Measurements from ENCODE around the gene NACAD.

Gene NACAD

GRCh38 chr7:45112648-45113047, 23.9 kb upstream of the NACAD start:
- no peak for DNase-seq

GRCh38 chr7:45111298-45112223, 22.8 kb upstream of the NACAD start, which contains the start of gene TBRG4:
TSS of gene TBRG4 (minus strand) at chr7:45111697. CDS start at chr7:45109237, 2,460 bp downstream.
- DNase-seq: peak; percentile 91

- DNase-seq: no peak
Observed at GRCh38 chr7:45108863-45109262, 20.1 kb upstream of the NACAD start.

- no peak for DNase-seq
Observed at GRCh38 chr7:45107356-45107755, 18.6 kb upstream of the NACAD start.

GRCh38 chr7:45106820-45107219, 18.1 kb upstream of the NACAD start:
- DNase-seq: no peak

GRCh38 chr7:45105588-45106188, 16.9 kb upstream of the NACAD start:
- DNase-seq: no peak

GRCh38 chr7:45104844-45105587, 16.2 kb upstream of the NACAD start:
- DNase-seq: no peak

- DNase-seq: no peak
Observed at GRCh38 chr7:45103958-45104843, 15.4 kb upstream of the NACAD start.

GRCh38 chr7:45102785-45103712, 14.3 kb upstream of the NACAD start:
- DNase-seq: no peak

- no peak for DNase-seq
Observed at GRCh38 chr7:45101748-45102147, 13.0 kb upstream of the NACAD start.

GRCh38 chr7:45100761-45101480, 12.2 kb upstream of the NACAD start:
- no peak for DNase-seq

GRCh38 chr7:45099891-45100760, 11.4 kb upstream of the NACAD start:
- no peak for DNase-seq

GRCh38 chr7:45098983-45099839, 10.4 kb upstream of the NACAD start:
- DNase-seq: no peak

- no peak for DNase-seq
Observed at GRCh38 chr7:45092931-45093235, 4.1 kb upstream of the NACAD start.

GRCh38 chr7:45092100-45092930, 3.5 kb upstream of the NACAD start:
- no peak for DNase-seq

- no peak for DNase-seq
Observed at GRCh38 chr7:45089341-45089891, 647 bp upstream of the NACAD start.

- no peak for DNase-seq
Observed at GRCh38 chr7:45088146-45088701, 545 bp downstream of the NACAD start.
